ENCODE results near the gene CARD9.

DNA sequence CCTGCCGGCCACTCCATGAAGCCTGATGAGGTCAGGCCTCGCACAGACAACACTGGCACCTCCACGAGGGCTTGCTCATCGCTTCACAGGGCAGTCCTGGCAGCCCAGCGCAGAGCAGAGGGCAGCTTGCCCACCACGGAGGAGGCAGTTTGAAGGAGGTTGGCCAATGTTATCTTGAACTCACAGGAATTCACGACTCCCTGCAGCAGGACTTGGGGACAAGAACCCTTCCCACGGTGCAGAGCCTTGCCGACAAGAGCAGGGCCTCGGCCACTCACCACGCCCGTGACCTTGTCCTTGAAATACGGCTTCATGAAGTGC lies 21.5 kb upstream of the CARD9 start:
- TF ChIP-seq, protein P1, sequence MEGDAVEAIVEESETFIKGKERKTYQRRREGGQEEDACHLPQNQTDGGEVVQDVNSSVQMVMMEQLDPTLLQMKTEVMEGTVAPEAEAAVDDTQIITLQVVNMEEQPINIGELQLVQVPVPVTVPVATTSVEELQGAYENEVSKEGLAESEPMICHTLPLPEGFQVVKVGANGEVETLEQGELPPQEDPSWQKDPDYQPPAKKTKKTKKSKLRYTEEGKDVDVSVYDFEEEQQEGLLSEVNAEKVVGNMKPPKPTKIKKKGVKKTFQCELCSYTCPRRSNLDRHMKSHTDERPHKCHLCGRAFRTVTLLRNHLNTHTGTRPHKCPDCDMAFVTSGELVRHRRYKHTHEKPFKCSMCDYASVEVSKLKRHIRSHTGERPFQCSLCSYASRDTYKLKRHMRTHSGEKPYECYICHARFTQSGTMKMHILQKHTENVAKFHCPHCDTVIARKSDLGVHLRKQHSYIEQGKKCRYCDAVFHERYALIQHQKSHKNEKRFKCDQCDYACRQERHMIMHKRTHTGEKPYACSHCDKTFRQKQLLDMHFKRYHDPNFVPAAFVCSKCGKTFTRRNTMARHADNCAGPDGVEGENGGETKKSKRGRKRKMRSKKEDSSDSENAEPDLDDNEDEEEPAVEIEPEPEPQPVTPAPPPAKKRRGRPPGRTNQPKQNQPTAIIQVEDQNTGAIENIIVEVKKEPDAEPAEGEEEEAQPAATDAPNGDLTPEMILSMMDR (IDR thresholded peaks at IDR 0.05; ENCODE audit: low read length): no peak
- TF ChIP-seq EZH2 (IDR thresholded peaks at IDR 0.05; ENCODE audit: borderline replicate concordance, low read length): no peak

Measured in OCI-LY1 (cell line).